Peyer's patch (tissue), 4 donors: ENCODE measurements around the gene SF3B4. TPM values are rescaled to one million over a fixed set of nuclear protein-coding genes. Genes with fewer than 3 reads are reported as not detected.

Source experiments
- DNase-seq, 3 donors: peaks; one replicate each; pipeline ENCODE4 v3.0.0-alpha.2; 2017 to 2019
- H3K27ac ChIP-seq, 4 donors: fragments of 200-600 bp; sonication (generic); one replicate each; pipeline ENCODE4 v1.5.1; 2016 to 2019
- H3K27me3 ChIP-seq, 2 donors: fragments of 200-600 bp; sonication (generic); one replicate each; pipeline ENCODE4 v1.5.1; 2019
- H3K36me3 ChIP-seq, 3 donors: fragments of 200-600 bp; sonication (generic); one replicate each; pipeline ENCODE4 v1.5.1; 2016 to 2019
- H3K4me1 ChIP-seq, 4 donors: fragments of 200-600 bp; sonication (generic); one replicate each; pipeline ENCODE4 v1.5.1; 2016 to 2019
- H3K4me3 ChIP-seq, 4 donors: fragments of 200-600 bp; sonication (generic); 1 replicate in 3 of 4; 2 replicates in 1 of 4; pipeline ENCODE4 v1.5.1; 2016 to 2019; ENCODE audit warnings: mild to moderate bottlenecking in 1 of 4
- H3K9me3 ChIP-seq, 4 donors: fragments of 200-600 bp; sonication (generic); one replicate each; pipeline ENCODE4 v1.5.1; 2016 to 2019; ENCODE audit warnings: mild to moderate bottlenecking in 1 of 4
- CTCF ChIP-seq, 6 experiments: fragments of 450-650 bp in 4 of 6; fragments of 200-600 bp in 2 of 6; sonication (generic) in 1 of 6; IDR thresholded peaks; one replicate each; pipeline ENCODE4 v1.5.1; 2017 to 2019; ENCODE audit warnings: antibody characterized with exemption in 6 of 6, mild to moderate bottlenecking in 3 of 6, moderate library complexity in 1 of 6
- POLR2A ChIP-seq, 2 donors: fragments of 450-650 bp; IDR thresholded peaks; one replicate each; pipeline ENCODE4 v1.5.1; 2017; ENCODE audit warnings: antibody characterized with exemption in 2 of 2, mild to moderate bottlenecking in 2 of 2, moderate library complexity in 2 of 2
- total RNA-seq, 4 donors: library from RNA; depleted of rRNA; stranded (reverse); fragments of >200 nt; gene quantifications; one replicate each; pipeline ENCODE4 v1.1.0, GENCODE V29; 2016

The SF3B4 gene
- total RNA-seq, 4 donors from 2014 or later = 21.0 to 32.2 (median 28.2) TPM

DNA sequence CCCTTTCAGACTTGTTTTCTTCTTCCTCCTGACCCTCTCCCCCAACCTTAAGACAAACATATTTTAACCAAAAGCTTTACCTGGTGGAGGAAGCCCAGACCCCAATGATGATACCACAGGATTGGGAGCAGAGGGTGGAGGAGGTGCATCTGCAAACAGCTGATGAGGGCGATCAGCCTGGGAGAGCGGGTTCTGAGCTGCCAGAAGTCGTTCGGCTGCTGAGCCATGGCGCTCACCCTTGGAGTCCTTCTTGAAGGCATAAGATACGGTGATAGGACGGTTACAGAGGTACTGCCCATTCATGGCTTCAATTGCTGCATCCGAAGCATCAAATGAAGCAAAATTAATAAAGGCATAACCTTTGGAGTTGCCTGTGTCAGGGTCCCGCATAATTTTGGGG is 1.3 kb downstream of the SF3B4 start:
- Histone ChIP-seq H3K36me3 (peaks cover 0 to 64% (median 3%) of the 10 kb centered on the region in 3 donors), H3K4me3 (peak overlapping the region in 1 of 4 donors; percentile 75)
- TF ChIP-seq CTCF (IDR thresholded peaks at IDR 0.05) = no peak
- no peak for TF ChIP-seq POLR2A (IDR thresholded peaks at IDR 0.05)

DNA sequence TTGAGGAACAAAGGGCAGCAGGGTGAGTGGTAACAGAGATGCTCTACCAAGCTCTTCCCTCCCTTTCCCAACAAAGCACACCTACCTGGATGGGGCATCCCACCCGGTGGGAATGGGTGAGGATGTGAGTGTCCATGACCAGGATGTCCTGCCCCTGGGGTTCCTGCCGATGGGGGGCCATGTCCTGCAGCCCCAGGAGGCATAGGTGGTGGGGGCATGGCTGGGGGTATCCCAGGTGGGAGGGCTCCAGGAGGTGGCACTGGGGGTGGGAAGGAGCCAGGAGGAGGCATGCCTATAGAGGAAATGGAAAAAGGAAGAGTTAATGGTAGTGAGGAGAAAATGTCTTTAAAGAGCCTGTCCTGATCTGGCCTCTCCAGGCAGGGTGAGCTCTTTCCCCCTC is 1.9 kb downstream of the SF3B4 start:
- H3K27ac ChIP-seq = no peak overlapping the region
- H3K4me1 ChIP-seq = peaks cover 0 to 31% (median 9%) of the 10 kb centered on the region in 4 donors
- DNase-seq = no peak
- H3K36me3 ChIP-seq = peaks cover 0 to 59% (median 3%) of the 10 kb centered on the region in 3 donors
- H3K9me3 ChIP-seq = no peaks in the 10 kb centered on the region
- H3K4me3 ChIP-seq = no peak overlapping the region
- no peaks in the 10 kb centered on the region for H3K27me3 ChIP-seq
- TF ChIP-seq POLR2A (IDR thresholded peaks at IDR 0.05) (no peak), CTCF (IDR thresholded peaks at IDR 0.05) (no peak)

More for the DNA sequence above, 1.3 kb downstream of the SF3B4 start:
- Histone ChIP-seq H3K9me3 (no peaks in the 10 kb centered on the region), H3K4me1 (peaks cover 0 to 36% (median 9%) of the 10 kb centered on the region in 4 donors), H3K27me3 (no peaks in the 10 kb centered on the region), H3K27ac (no peak overlapping the region)
- DNase-seq = no peak

DNA sequence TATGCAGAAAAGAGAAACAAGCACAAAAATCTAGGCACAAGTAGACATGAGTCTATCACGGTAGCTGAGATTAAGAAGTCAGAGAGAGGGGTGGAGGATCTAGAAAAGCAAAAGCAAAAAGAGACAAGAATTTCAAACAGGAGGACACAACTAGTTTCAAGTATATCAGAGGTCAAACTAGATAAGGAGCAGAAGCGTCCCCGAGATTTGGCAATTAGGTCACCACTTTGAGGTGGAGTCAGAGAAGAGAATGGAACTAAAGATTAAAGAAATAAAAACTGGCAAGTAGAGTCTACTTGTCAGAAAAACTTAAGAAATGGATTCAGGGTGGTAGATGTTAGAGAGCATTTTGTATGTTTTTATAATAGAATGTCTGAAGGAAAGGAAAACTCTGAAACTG is 2.3 kb downstream of the SF3B4 start:
- no peaks in the 10 kb centered on the region for H3K9me3 ChIP-seq
- H3K4me3 ChIP-seq = no peak overlapping the region
- H3K4me1 ChIP-seq = peaks cover 0 to 31% (median 9%) of the 10 kb centered on the region in 4 donors
- TF ChIP-seq CTCF (IDR thresholded peaks at IDR 0.05) = no peak
- no peak for TF ChIP-seq POLR2A (IDR thresholded peaks at IDR 0.05)
- H3K27me3 ChIP-seq = no peaks in the 10 kb centered on the region
- peaks cover 0 to 55% (median 3%) of the 10 kb centered on the region in 3 donors for H3K36me3 ChIP-seq
- H3K27ac ChIP-seq = no peak overlapping the region
- DNase-seq = no peak

DNA sequence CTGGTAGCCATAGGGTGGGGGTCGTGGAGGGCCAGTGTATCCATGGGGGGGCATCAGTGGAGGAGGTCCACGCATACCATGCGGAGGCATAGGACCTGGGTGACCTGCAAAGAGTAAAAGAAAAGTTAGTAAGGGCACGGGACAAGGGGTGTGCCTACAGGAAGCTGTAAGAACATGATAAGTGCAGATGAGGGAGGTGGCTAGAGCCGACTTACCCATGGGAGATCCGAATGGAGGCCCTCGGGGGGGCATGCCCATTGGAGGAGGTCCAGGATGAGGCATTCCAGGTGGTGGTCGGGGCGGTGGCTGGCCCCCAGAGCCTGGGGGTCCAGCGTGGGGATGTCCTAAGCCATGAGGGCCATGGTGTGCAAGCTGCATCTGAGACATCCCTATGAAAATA is 4.0 kb downstream of the SF3B4 start:
- no peaks in the 10 kb centered on the region for H3K27me3 ChIP-seq
- TF ChIP-seq POLR2A (IDR thresholded peaks at IDR 0.05) (no peak), CTCF (IDR thresholded peaks at IDR 0.05) (no peak)
- DNase-seq = no peak
- H3K27ac ChIP-seq = no peak overlapping the region
- peaks cover 0 to 44% (median 3%) of the 10 kb centered on the region in 3 donors for H3K36me3 ChIP-seq
- H3K4me3 ChIP-seq = no peak overlapping the region
- no peaks in the 10 kb centered on the region for H3K9me3 ChIP-seq
- peaks cover 0 to 24% (median 8%) of the 10 kb centered on the region in 4 donors for H3K4me1 ChIP-seq

- peak within 1 kb of the TSS in 1 of 4 donors; percentile 31 for H3K27ac ChIP-seq
- H3K4me1 ChIP-seq = peaks cover 0 to 12% (median 4%) of the 10 kb centered on the region in 4 donors
- H3K9me3 ChIP-seq = no peaks in the 10 kb centered on the region
- TF ChIP-seq POLR2A (IDR thresholded peaks at IDR 0.05) (no peak), CTCF (IDR thresholded peaks at IDR 0.05) (no peak)
- peaks cover 0 to 5% (median 0%) of the 10 kb centered on the region in 3 donors for H3K36me3 ChIP-seq
- peak in 2 of 3 donors; percentile 25 to 67 for DNase-seq
- H3K27me3 ChIP-seq = no peaks in the 10 kb centered on the region
- H3K4me3 ChIP-seq = peak within 1 kb of the TSS; percentile 29 to 53 (median 48)
Observed at GRCh38 chr1:149917571-149918144, 9.9 kb downstream of the SF3B4 start, which contains the start of gene SV2A. Gene SV2A (minus strand): TSS chr1:149917844. CDS start chr1:149913840, 4,004 bp downstream.
